MM.1S (cell line): ENCODE results near the gene RBM12.

Experiments used
- DNase-seq: peaks from one replicate; pipeline ENCODE4 v3.0.0-alpha.2; 2015
- H2AFZ ChIP-seq: fragments of 300-600 bp; sonication (generic); 2 replicates; pipeline ENCODE4 v1.6.0; 2016; ENCODE audit warnings: antibody characterized with exemption, low read length
- H3F3A ChIP-seq: fragments of 300-600 bp; sonication (generic); 2 replicates; pipeline ENCODE4 v1.6.1; 2016; ENCODE audit warnings: mild to moderate bottlenecking, antibody characterized with exemption, low read length, moderate library complexity, mixed read lengths; ENCODE audit not compliant: insufficient read depth
- H3K27ac ChIP-seq: fragments of 300-600 bp; sonication (generic); 2 replicates; pipeline ENCODE4 v1.5.1; 2016; ENCODE audit warnings: mild to moderate bottlenecking, low read length
- H3K27me3 ChIP-seq: fragments of 300-600 bp; sonication (generic); replicated peaks from 2 replicates; pipeline ENCODE4 v1.6.0; 2016; ENCODE audit warnings: low read length; ENCODE audit not compliant: insufficient read depth
- H3K36me3 ChIP-seq: fragments of 300-600 bp; sonication (generic); replicated peaks from 2 replicates; pipeline ENCODE4 v1.6.1; 2016; ENCODE audit warnings: mild to moderate bottlenecking, low read length, mixed read lengths; ENCODE audit not compliant: insufficient read depth
- H3K4me1 ChIP-seq: fragments of 300-600 bp; sonication (generic); 2 replicates; pipeline ENCODE4 v1.6.1; 2016; ENCODE audit warnings: low read length, mixed read lengths
- H3K4me2 ChIP-seq: fragments of 300-600 bp; sonication (generic); 2 replicates; pipeline ENCODE4 v1.6.0; 2016; ENCODE audit warnings: low read depth, low read length
- H3K4me3 ChIP-seq: fragments of 300-600 bp; sonication (generic); 2 replicates; pipeline ENCODE4 v1.5.1; 2016; ENCODE audit warnings: low read length, mixed read lengths
- H3K79me2 ChIP-seq: fragments of 300-600 bp; sonication (generic); 2 replicates; pipeline ENCODE4 v1.6.1; 2016; ENCODE audit warnings: mixed run types, low read length, mixed read lengths
- H3K9ac ChIP-seq: fragments of 300-600 bp; sonication (generic); 2 replicates; pipeline ENCODE4 v1.6.1; 2016; ENCODE audit warnings: low read length, mixed read lengths
- H3K9me2 ChIP-seq: fragments of 300-600 bp; sonication (generic); replicated peaks from 2 replicates; pipeline ENCODE4 v1.6.1; 2016; ENCODE audit warnings: mild to moderate bottlenecking, low read length, mixed read lengths; ENCODE audit not compliant: insufficient read depth
- H3K9me3 ChIP-seq: fragments of 300-600 bp; sonication (generic); replicated peaks from 2 replicates; pipeline ENCODE4 v1.6.1; 2016; ENCODE audit warnings: mild to moderate bottlenecking, low read length, mixed read lengths; ENCODE audit not compliant: insufficient read depth
- H4K20me1 ChIP-seq: fragments of 300-600 bp; sonication (generic); 2 replicates; pipeline ENCODE4 v1.6.1; 2016; ENCODE audit warnings: mild to moderate bottlenecking, low read length, moderate library complexity, mixed read lengths; ENCODE audit not compliant: insufficient read depth
- EZH2 ChIP-seq: fragments of 300-600 bp; sonication (generic); optimal IDR thresholded peaks from 2 replicates; pipeline ENCODE3; 2017; ENCODE audit warnings: low read depth, mild to moderate bottlenecking, antibody characterized with exemption, low read length, mixed read lengths
- EZH2phosphoT487 ChIP-seq: fragments of 300-600 bp; sonication (generic); IDR thresholded peaks from 2 replicates; pipeline ENCODE4 v1.6.1; 2018; ENCODE audit warnings: antibody characterized with exemption, low read length
- TF ChIP-seq, protein P1 (sequence below): fragments of 300-600 bp; sonication (generic); IDR thresholded peaks from 2 replicates; pipeline ENCODE4 v1.5.1; 2016; ENCODE audit warnings: antibody characterized with exemption, low read length, mixed read lengths

RBM12 gene

GRCh38 chr20:35650632-35651031 is 14.1 kb downstream of the RBM12 start:
- no peak overlapping the region for H3K4me3 ChIP-seq
- H3K79me2 ChIP-seq, result peaks cover 75% of the 10 kb centered on the region
- no peak for DNase-seq
- no peaks in the 10 kb centered on the region for H3K9me2 ChIP-seq
- H3K4me2 ChIP-seq, result no peak overlapping the region
- no peaks in the 10 kb centered on the region for H3K9me3 ChIP-seq
- TF ChIP-seq, protein P1, sequence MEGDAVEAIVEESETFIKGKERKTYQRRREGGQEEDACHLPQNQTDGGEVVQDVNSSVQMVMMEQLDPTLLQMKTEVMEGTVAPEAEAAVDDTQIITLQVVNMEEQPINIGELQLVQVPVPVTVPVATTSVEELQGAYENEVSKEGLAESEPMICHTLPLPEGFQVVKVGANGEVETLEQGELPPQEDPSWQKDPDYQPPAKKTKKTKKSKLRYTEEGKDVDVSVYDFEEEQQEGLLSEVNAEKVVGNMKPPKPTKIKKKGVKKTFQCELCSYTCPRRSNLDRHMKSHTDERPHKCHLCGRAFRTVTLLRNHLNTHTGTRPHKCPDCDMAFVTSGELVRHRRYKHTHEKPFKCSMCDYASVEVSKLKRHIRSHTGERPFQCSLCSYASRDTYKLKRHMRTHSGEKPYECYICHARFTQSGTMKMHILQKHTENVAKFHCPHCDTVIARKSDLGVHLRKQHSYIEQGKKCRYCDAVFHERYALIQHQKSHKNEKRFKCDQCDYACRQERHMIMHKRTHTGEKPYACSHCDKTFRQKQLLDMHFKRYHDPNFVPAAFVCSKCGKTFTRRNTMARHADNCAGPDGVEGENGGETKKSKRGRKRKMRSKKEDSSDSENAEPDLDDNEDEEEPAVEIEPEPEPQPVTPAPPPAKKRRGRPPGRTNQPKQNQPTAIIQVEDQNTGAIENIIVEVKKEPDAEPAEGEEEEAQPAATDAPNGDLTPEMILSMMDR, result no peak
- no peak for TF ChIP-seq EZH2
- no peak for TF ChIP-seq EZH2phosphoT487
- peaks cover 24% of the 10 kb centered on the region for H4K20me1 ChIP-seq
- H2AFZ ChIP-seq, result no peak overlapping the region
- no peaks in the 10 kb centered on the region for H3K27me3 ChIP-seq
- no peak overlapping the region for H3K27ac ChIP-seq
- H3K36me3 ChIP-seq, result peaks cover 26% of the 10 kb centered on the region
- H3K9ac ChIP-seq, result no peak overlapping the region
- no peaks in the 10 kb centered on the region for H3K4me1 ChIP-seq
- H3F3A ChIP-seq, result 0 out of 2 replicates have a peak, but pooled peaks cover 6% of the 10 kb centered on the region

- Histone ChIP-seq H3K27ac (no peak overlapping the region), H3K9ac (no peak overlapping the region), H3K27me3 (no peaks in the 10 kb centered on the region), H3K79me2 (peaks cover 70% of the 10 kb centered on the region), H3K9me3 (no peaks in the 10 kb centered on the region), H4K20me1 (peaks cover 9% of the 10 kb centered on the region; the same call in 1 of the 2 replicates), H3K4me1 (no peaks in the 10 kb centered on the region), H2AFZ (no peak overlapping the region), H3K36me3 (peaks cover 11% of the 10 kb centered on the region), H3F3A (0 out of 2 replicates have a peak, but pooled peaks cover 6% of the 10 kb centered on the region), H3K4me2 (no peak overlapping the region), H3K9me2 (no peaks in the 10 kb centered on the region), H3K4me3 (no peak overlapping the region)
- no peak for TF ChIP-seq EZH2
- no peak for TF ChIP-seq EZH2phosphoT487
- TF ChIP-seq, protein P1, result no peak
- no peak for DNase-seq
Observed at GRCh38 chr20:35648836-35649235, 15.9 kb downstream of the RBM12 start.

DNA sequence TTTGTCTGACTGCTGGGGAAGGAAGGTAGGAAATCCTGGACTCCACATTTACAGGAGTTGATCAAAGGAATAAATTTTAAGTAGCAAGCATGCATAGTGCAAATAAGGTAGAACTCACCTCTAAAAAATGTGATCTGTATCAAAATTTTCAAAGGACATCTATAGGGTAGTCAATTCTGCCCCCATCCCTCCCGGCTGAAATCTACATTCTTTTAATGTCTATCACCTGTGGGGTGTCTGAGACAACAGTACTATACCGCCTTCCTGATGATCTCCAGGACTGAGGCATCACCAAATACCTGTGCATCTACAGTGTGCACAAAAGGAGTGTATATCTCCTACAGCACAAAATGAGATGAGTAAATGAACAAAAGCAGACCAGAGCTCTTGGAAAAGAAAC is 19.9 kb downstream of the RBM12 start:
- H3K9me2 ChIP-seq, result no peaks in the 10 kb centered on the region
- no peaks in the 10 kb centered on the region for H3K9me3 ChIP-seq
- no peak for DNase-seq
- no peaks in the 10 kb centered on the region for H3K36me3 ChIP-seq
- H3K27me3 ChIP-seq, result no peaks in the 10 kb centered on the region
- H4K20me1 ChIP-seq, result no peaks in the 10 kb centered on the region
- H3K9ac ChIP-seq, result no peak overlapping the region
- H3F3A ChIP-seq, result no peaks in the 10 kb centered on the region
- no peak overlapping the region for H3K27ac ChIP-seq
- peaks cover 37% of the 10 kb centered on the region for H3K79me2 ChIP-seq
- no peaks in the 10 kb centered on the region for H3K4me1 ChIP-seq
- no peak overlapping the region for H3K4me3 ChIP-seq
- no peak overlapping the region for H3K4me2 ChIP-seq
- no peak for TF ChIP-seq EZH2phosphoT487
- no peak for TF ChIP-seq EZH2
- TF ChIP-seq, protein P1, result no peak
- no peak overlapping the region for H2AFZ ChIP-seq
